ENCODE results near the gene CLEC16A.

Gene CLEC16A

DNA sequence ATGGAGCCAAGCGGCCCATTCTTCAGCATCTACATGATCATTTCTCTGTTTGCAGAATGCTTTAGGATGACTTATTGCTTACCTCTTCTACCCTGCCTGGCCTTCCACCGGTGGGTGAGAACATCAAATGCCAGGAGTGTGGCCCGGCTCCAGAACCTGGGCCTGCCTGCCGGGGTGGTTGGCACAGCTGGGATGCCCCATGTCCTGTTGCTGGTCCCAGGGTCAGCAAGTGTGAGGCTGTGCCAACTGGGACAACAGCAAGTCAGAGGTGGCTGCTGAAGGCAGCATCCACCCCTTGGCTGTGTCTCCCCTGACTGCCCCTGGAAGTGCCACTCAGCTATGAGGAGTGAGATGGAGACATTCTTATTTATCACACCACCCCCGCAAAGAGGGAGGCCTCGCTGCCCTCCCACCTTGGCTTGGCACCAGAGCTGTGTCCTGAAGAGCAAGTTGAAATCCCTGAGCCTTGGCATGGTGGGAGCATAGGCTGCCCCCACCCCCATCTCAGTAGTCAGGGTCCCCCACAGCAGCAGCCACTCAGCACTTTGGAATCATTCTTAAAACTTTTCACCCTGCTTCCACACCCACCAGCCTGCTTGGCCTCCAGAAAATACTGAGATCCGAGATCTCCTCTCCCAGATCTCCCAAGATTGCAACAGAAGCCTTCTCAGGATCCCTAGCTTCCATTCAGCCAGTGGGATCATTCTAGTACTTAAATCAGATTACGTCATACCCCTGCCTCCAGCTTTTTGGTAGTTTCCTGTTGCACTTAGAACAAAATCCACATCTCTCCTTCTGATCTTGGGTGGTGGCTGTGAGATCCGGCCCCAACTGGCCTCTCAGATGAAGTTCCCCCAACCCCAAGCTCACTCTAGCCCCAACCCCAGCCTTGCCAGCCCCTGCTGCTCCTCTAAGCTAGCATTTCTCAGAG is 184.1 kb downstream of the CLEC16A start:
- DNase-seq, result no peak

DNA sequence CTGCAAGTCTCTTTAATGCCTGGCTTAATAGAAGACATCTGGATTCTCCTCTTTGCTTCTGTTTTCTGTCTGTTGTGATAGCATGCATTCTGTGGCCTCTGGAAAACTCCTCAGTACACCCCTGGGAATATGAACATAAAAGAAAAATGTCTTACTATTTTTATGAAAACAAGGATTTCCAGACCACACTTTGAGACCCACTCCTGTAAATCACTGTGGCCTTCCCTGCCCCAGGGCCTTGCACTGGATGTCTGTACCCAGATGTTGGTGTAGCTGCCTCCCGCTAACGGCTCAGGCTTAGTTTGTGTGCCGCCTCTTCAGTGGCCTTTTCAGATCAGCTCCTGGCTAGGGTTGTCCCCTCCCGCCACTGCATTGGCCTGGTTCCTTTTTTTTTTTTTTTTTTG is 185.0 kb downstream of the CLEC16A start:
- DNase-seq, result no peak

DNA sequence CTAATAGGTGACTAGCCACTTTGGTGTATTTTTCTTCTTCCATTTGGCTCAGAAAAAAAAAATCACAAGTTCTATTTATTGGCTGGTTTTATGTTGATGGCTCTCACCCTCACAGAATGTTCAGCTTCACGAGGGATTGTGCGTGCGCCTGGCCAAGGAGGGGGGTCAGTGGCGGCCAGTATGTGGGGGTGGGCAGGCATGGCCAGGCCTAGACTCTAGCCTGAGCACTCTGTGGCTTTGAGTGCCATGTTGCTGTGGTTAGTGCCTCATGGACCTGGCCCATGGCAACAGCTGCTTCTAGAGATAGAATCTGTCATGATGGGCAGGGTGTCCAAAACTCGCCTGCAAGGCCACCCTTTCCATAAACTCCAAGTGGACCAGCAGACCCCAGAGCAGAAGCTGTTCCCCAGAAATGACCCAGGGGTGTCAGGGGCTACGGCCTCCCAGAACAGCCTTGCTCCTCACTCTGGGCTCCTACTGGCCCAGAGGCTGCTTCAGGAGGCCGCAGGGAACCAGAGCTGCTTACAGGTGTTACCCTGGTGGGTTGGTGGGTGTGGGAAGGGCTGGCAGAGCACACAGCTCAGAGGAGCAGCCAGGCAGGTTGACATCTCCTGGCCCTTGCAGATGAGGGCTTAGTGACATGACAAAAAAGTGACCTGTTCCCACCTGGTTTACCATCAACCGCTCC is 186.8 kb downstream of the CLEC16A start:
- DNase-seq, result no peak

DNA sequence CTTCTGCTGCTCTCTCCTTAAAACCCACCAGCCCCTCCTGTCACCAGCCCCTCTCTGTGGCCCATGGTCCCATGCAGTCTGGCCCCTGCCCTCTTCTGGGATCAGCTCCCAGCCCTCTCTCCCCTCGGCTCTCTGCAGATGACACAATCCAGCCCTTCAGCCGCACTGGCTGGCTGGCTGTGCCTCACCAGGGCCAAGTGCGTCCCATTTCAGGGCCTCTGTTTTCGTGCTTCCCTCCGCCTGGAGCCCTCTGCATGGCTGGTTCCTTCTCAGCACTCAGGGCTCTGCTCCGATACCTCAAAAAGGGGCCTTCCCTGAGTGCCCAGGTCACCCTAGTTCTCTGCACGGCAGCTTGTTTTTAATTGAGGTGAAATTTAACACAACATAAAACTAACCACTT is 187.3 kb downstream of the CLEC16A start:
- no peak for DNase-seq

GRCh38 chr16:11133344-11133943 is 189.1 kb downstream of the CLEC16A start:
- DNase-seq, result no peak

GRCh38 chr16:11134722-11135463 is 190.5 kb downstream of the CLEC16A start:
- DNase-seq, result no peak

DNA sequence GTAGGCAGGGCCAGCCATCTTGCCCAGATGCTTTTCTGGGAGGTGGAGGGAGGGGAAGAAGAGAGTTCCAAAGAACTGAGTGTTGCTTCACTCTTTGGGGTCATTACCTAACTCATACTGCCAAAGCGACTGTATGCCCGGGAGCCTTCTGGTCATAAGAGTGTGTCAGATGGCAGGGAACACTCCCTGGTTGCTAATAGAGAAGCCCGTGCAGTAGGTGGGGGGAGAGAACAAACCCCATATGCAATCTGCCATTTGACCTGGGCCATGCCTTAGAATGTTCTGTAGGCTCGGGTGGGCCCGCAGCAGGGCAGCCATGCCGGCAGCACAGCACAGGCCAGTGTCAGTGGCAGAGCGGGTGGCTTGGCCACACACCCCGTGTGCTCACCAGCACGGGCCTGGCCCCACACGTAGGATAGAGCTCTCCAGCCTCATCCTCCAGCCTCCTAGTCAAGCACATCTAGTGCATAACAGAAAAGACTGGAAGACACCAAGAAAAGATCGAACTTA is 191.2 kb downstream of the CLEC16A start:
- DNase-seq, result no peak

DNA sequence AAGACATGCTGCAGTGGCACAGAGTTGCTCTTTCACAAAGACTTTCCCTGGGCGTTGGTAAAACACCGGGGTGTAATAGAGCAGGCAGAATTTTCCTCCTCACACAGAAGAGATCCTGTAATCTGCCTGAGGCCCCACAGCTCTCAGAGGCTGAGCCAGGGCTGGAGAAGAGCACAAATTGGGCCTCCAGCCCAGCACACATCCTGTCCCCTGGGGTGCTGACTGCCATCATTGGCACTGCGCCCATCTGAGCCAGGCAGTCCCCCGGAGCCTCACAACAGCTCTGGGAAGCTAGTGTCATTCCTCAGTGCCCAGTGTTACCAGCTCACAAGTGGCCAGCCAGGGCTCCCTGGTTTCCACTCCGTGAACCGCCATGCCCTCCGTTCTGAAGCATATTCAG is 192.2 kb downstream of the CLEC16A start:
- peak; percentile 28 for DNase-seq

GRCh38 chr16:11138022-11138768 is 193.8 kb downstream of the CLEC16A start:
- DNase-seq, result no peak

DNA sequence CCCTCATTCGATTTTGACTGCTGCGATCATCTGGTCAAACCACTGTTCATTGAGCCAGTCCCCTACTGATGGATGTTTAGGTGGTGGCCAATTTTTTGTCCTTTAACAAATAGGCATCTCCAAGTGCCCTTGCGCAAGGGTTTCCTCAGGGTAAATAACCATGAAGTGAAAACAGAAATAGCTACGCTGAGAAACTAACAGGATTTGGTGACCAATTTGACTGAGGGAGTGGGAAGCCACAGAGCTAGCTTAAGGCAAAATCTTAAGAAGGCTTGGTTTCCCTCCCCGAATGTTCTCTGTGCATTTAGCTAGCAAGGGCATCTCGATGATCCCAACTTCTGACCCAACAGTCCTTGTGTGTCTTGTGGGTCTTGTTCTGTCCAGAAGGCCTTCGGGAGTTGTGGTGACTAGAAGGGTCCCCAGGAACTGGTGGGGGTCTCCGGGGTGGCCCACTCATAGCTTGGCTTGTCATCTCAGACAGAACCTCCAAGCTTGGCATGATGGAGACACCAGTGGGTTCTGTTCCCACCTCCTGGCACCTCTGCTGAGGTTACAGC is 194.5 kb downstream of the CLEC16A start:
- DNase-seq, result no peak

GRCh38 chr16:11139326-11140097 is 195.1 kb downstream of the CLEC16A start:
- no peak for DNase-seq

DNA sequence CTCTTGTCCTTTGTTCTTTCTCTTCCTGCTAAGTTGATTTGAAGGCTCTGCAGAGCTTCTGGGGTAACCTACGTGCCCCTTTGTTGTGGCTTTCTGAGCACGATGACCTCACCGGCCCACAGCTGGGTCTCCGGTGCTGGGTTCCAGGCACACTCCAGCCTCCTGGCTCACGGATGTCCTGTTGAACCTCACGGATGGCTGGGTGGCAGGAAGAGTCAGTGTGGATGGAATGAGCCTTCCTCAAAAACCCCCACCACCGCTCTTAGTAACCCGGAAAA is 195.7 kb downstream of the CLEC16A start:
- no peak for DNase-seq

- no peak for DNase-seq
Measured at GRCh38 chr16:11140466-11140865, 196.1 kb downstream of the CLEC16A start.

GRCh38 chr16:11140867-11141266 is 196.5 kb downstream of the CLEC16A start:
- no peak for DNase-seq

GRCh38 chr16:11141409-11142260 is 197.3 kb downstream of the CLEC16A start:
- DNase-seq, result no peak

- no peak for DNase-seq
Measured at GRCh38 chr16:11142261-11142630, 197.9 kb downstream of the CLEC16A start.

- no peak for DNase-seq
Measured at GRCh38 chr16:11142951-11143350, 198.6 kb downstream of the CLEC16A start.

- DNase-seq, result no peak
Measured at GRCh38 chr16:11143372-11144035, 199.1 kb downstream of the CLEC16A start.

GRCh38 chr16:11144122-11144521 is 199.8 kb downstream of the CLEC16A start:
- no peak for DNase-seq

Measured in DMS79 treated with DMSO at 0.1 percent for 48 hours (cell line).